Activated naive CD4-positive, alpha-beta T cell treated with anti-CD3 and anti-CD28 coated beads for 36 hours (primary cell): Measurements from ENCODE around the gene PRPF40B. TPM values are rescaled to one million over a fixed set of nuclear protein-coding genes. Genes with fewer than 3 reads are reported as not detected.
"Not testable (repeated sequence)": the region's sequence is repeated elsewhere in the genome, so short reads cannot be mapped to it uniquely, and the experiment has no call there.

Source experiments
- CTCF ChIA-PET: fragments of 350-600 bp; sonication (Branson Sonifier 250); formaldehyde crosslinking; loops from one replicate; lab custom pipeline; 2021; ENCODE audit warnings: antibody characterized with exemption; lab: Charles Lee
- DNase-seq: peaks from one replicate; pipeline ENCODE4 v3.0.0-alpha.2; 2020
- H3K27ac Mint-ChIP-seq: one replicate; pipeline ENCODE4 v1.8.0; 2021; ENCODE audit warnings: mild to moderate bottlenecking, mixed read lengths
- H3K27me3 Mint-ChIP-seq: one replicate; pipeline ENCODE4 v1.8.0; 2021; ENCODE audit warnings: low read depth, mixed read lengths
- H3K36me3 Mint-ChIP-seq: one replicate; pipeline ENCODE4 v1.8.0; 2021; ENCODE audit warnings: low read depth, mixed read lengths
- H3K4me1 Mint-ChIP-seq: one replicate; pipeline ENCODE4 v1.8.0; 2021; ENCODE audit warnings: low read depth, mixed read lengths
- H3K4me3 Mint-ChIP-seq: one replicate; pipeline ENCODE4 v1.8.0; 2021; ENCODE audit warnings: mild to moderate bottlenecking, moderate library complexity, mixed read lengths
- H3K9me3 Mint-ChIP-seq: one replicate; pipeline ENCODE4 v1.8.0; 2021; ENCODE audit warnings: mixed read lengths
- intact Hi-C: fragments of 100-400 bp; cut with micrococcal nuclease; formaldehyde crosslinking; loops from one replicate; pipeline ENCODE4 v1.15.1; 2023
- total RNA-seq, 2 experiments: library from RNA; stranded (reverse); gene quantifications; one replicate each; pipeline ENCODE4 v1.2.3, GENCODE V29; 2021

The PRPF40B gene
- total RNA-seq, 2 experiments from 2014 or later, result 7.2 to 7.7 TPM

DNA sequence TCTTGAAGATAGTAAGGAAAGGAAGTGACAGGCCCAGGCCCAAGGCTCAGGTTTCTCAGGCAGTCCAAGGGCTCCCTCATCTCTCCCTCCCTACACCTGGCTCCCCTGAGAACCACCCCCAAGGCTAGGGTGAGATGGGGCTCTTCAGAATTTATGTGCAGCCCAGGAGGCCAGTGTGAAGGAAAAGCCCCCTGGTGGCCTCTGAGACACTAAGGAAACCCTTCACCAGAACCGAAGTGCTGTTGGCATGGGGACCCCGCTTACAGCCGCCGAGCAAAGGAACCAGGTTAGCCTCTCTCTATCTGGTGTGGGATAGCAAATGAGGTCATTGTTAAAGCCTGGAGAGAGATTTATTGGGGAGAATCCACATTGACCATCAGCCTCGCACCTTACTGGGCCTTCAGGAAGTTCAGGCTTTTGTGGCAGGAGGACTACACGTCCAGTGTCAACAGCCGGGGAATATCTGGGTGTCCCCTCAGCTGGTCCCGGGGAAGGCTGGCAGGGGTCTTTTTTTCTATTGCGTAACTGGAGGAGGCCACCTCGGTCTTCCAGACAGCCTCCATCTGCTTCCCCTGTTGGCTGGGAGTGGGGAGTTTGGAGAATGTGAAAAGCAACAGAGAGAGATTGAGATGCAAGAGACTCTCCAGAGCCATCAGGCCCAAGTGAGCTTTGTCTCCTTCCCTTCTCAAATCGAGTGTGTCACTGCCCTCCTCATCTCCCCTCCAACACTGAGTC, 36.0 kb upstream of the PRPF40B start:
- DNase-seq, result no peak
- Mint-ChIP-seq H3K36me3 (peaks cover 22% of the 10 kb centered on the region), H3K4me1 (no peaks in the 10 kb centered on the region), H3K27me3 (no peaks in the 10 kb centered on the region), H3K4me3 (no peak overlapping the region), H3K9me3 (peaks cover 2% of the 10 kb centered on the region), H3K27ac (no peak overlapping the region)
- intact Hi-C loops, result no loop called here
- CTCF ChIA-PET, result no interaction called here

DNA sequence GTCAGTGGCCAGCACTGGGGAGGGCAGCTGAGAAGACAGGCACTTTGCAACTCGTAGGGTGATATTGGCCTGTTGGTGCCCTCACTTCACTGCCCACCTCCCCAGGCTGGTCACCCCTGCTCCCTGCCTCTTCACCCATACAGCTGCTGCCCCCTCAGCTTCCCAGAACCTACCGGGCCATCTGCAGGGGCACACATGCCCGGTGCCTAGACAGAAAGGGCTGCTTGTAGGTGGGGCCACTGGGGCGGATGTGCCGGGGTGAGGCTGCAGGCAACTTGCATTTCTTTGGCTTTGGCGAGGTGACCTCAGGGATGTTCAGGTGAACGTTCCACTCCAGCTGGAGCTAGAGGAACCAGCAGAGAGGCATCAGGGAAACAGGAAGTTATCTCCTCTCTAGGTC, 35.1 kb upstream of the PRPF40B start:
- Mint-ChIP-seq H3K27me3 (no peaks in the 10 kb centered on the region), H3K9me3 (peaks cover 2% of the 10 kb centered on the region), H3K27ac (no peak overlapping the region), H3K4me1 (no peaks in the 10 kb centered on the region), H3K36me3 (peaks cover 18% of the 10 kb centered on the region), H3K4me3 (no peak overlapping the region)
- CTCF ChIA-PET, result interaction anchor here (1.3 kb wide), 1 partner anchor 17 kb away, joined by 5 read pairs; no protein-coding TSS in a partner anchor
- no peak for DNase-seq
- intact Hi-C loops, result no loop called here

DNA sequence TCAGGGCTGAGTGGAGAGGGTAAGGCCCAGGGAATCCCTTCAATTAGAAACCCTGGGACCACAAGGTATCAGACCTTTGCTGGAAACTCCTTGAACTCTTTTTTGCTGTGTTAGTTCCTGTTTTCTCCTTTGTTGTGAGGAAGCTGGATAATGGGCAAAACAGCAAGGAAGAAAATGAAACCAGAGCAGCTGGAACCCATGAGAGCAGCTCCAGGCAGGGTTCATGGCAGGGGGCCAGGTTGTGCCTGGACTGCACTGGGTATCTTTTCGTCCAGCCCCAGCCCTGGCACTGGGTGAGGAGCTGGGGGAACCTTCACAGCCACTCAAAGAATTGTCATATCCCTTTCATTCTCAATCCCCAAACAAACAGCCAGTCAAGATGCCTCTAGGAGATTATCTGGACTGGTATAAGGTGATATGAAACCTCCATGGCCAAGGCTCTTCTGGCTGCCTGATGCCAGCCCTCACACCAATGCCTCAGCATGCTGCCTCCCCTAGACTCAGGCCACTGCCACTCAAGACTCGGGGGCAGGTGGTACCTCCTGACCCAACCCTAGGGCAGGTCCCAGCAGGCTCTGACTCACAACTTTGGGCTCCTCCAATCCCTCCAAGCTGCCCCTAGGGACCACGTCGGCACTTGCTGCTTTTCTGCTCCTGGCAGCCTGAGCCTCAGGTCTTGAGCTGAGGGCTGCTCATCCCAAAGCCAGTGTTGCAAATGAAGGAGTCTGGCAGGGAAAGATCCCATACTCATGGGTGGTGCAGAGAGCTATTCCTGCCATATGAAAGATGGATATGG, 34.4 kb upstream of the PRPF40B start:
- H3K27ac Mint-ChIP-seq, result no peak overlapping the region
- H3K36me3 Mint-ChIP-seq, result peaks cover 18% of the 10 kb centered on the region
- no peaks in the 10 kb centered on the region for H3K4me1 Mint-ChIP-seq
- intact Hi-C loops, result no loop called here
- H3K4me3 Mint-ChIP-seq, result no peak overlapping the region
- H3K27me3 Mint-ChIP-seq, result no peaks in the 10 kb centered on the region
- DNase-seq, result no peak
- CTCF ChIA-PET, result interaction anchor here (1.3 kb wide), 1 partner anchor 18 kb away, joined by 5 read pairs; no protein-coding TSS in a partner anchor
- H3K9me3 Mint-ChIP-seq, result peaks cover 2% of the 10 kb centered on the region

DNA sequence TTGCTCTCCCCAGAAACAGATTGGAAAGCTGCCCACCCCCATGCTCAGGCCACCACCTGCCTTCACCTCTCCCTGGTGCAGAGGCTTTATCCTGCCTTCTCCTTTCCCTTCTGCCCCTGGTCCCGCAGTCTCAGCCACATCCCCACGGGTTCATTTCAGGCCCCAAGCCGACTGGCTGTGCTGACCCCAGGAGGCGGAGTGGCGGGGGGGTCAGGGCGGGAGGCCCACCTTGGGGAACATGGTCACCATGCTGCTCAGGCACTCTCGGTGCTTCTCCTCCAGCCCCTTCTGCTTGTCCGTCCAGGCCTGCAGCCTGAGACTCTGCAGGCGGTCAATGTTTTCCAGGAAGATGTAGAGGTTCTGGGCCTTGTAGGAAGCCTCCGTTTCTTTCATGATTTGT, 24.8 kb upstream of the PRPF40B start:
- H3K9me3 Mint-ChIP-seq, result no peaks in the 10 kb centered on the region
- no peaks in the 10 kb centered on the region for H3K36me3 Mint-ChIP-seq
- no peak overlapping the region for H3K27ac Mint-ChIP-seq
- no peak for DNase-seq
- intact Hi-C loops, result no loop called here
- H3K27me3 Mint-ChIP-seq, result no peaks in the 10 kb centered on the region
- H3K4me3 Mint-ChIP-seq, result no peak overlapping the region
- H3K4me1 Mint-ChIP-seq, result no peaks in the 10 kb centered on the region
- CTCF ChIA-PET, result no interaction called here

DNA sequence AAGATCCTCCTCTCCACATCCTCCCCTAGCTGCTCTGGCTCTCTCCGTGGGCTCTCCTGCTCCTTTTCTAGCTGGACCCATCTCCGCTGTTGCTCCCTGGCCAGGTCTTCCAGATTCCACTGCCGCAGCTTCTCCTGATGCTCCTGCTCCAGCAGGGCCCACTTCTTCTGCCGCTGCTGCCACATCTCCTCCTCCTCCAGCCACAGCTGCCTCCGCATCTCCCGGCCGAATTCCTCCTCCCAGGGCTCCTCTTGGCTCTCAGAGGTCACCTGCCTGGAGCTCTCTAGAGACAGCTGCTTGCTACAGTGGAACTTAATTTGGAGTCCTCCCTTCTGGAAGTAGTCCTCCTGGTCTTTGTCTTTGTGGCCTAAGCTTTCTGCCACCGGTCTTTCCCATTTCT, 23.4 kb upstream of the PRPF40B start:
- no peak overlapping the region for H3K4me3 Mint-ChIP-seq
- H3K27ac Mint-ChIP-seq, result no peak overlapping the region
- DNase-seq, result no peak
- H3K9me3 Mint-ChIP-seq, result no peaks in the 10 kb centered on the region
- CTCF ChIA-PET, result interaction anchor here (0.6 kb wide), 1 partner anchor 103 kb away, joined by 4 read pairs; no protein-coding TSS in a partner anchor
- intact Hi-C loops, result no loop called here
- no peaks in the 10 kb centered on the region for H3K36me3 Mint-ChIP-seq
- H3K27me3 Mint-ChIP-seq, result no peaks in the 10 kb centered on the region
- H3K4me1 Mint-ChIP-seq, result no peaks in the 10 kb centered on the region

DNA sequence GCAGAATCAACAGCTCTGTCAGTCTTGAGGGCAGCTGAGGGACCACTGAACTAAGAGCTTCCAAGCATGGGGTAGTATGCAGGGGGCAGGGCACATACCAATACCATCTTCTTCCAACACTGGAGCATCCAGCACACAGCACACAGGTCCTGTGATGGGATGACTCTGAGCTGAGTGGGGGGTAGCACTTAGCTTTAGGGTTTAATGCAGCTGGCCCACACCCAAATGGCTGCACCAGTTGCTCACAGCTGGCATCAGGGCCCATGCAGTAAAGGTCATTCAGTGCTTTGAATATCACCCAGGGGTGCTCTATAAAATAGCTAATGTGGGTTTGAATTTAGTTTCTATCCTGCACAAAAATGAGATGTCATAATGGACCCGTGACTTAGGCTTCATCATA, 19.6 kb upstream of the PRPF40B start:
- Mint-ChIP-seq H3K4me1 (no peaks in the 10 kb centered on the region), H3K4me3 (no peak overlapping the region), H3K27ac (no peak overlapping the region), H3K27me3 (peaks cover 2% of the 10 kb centered on the region), H3K9me3 (no peaks in the 10 kb centered on the region), H3K36me3 (no peaks in the 10 kb centered on the region)
- CTCF ChIA-PET, result interaction anchor here (1.6 kb wide), 1 partner anchor 23 kb away, joined by 5 read pairs; no protein-coding TSS in a partner anchor
- intact Hi-C loops, result no loop called here
- DNase-seq, result no peak

DNA sequence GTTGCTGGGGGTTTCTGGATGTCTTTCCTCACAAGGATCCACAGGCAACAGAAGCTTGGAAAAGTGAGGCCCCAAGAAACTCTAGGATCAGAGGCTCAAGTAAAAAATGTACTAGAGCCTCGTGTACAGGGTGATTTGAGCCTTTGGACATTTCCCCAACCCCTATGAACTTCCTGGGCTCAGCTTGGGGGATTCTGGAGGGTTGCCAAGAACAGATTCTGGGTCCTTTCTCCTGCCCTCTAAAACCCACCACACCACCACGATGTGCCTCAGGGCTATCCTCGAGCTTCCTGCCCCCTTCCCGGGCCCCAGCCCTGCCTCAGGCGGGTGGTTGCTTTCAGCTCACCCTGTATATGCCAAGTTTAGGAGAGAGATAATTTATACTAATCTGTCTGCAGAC, 18.5 kb upstream of the PRPF40B start:
- no peak overlapping the region for H3K4me3 Mint-ChIP-seq
- H3K27me3 Mint-ChIP-seq, result peaks cover 2% of the 10 kb centered on the region
- no peak overlapping the region for H3K27ac Mint-ChIP-seq
- H3K9me3 Mint-ChIP-seq, result no peaks in the 10 kb centered on the region
- no peak for DNase-seq
- no peaks in the 10 kb centered on the region for H3K4me1 Mint-ChIP-seq
- CTCF ChIA-PET, result no interaction called here
- no peaks in the 10 kb centered on the region for H3K36me3 Mint-ChIP-seq
- intact Hi-C loops, result no loop called here

DNA sequence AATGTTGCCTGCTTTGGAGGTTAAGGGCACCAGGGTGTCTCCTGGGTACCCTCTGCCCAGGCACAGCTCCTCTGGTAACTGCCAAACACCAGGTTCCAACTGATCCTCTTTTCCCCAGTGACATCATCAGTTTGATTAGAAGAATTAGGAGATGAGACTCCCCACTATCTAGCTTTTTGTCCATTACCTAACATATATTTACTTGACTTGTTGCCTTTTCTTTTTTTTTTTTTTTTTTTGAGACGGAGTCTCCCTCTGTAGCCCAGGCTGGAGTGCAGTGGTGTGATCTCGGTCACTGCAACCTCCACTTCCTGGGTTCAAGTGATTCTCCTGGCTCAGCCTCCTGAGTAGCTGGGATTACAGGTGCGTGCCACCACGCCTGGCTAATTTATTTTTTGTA, 17.8 kb upstream of the PRPF40B start, which contains the start of gene FAM186B:
FAM186B (minus strand) TSS at position 101 of the 400 bp plus-strand sequence. CDS start 162 bp downstream, outside the sequence.
- intact Hi-C loops, H3K4me3 Mint-ChIP-seq, H3K9me3 Mint-ChIP-seq, H3K27ac Mint-ChIP-seq, CTCF ChIA-PET, H3K27me3 Mint-ChIP-seq, H3K36me3 Mint-ChIP-seq, H3K4me1 Mint-ChIP-seq, DNase-seq: not testable (repeated sequence)

DNA sequence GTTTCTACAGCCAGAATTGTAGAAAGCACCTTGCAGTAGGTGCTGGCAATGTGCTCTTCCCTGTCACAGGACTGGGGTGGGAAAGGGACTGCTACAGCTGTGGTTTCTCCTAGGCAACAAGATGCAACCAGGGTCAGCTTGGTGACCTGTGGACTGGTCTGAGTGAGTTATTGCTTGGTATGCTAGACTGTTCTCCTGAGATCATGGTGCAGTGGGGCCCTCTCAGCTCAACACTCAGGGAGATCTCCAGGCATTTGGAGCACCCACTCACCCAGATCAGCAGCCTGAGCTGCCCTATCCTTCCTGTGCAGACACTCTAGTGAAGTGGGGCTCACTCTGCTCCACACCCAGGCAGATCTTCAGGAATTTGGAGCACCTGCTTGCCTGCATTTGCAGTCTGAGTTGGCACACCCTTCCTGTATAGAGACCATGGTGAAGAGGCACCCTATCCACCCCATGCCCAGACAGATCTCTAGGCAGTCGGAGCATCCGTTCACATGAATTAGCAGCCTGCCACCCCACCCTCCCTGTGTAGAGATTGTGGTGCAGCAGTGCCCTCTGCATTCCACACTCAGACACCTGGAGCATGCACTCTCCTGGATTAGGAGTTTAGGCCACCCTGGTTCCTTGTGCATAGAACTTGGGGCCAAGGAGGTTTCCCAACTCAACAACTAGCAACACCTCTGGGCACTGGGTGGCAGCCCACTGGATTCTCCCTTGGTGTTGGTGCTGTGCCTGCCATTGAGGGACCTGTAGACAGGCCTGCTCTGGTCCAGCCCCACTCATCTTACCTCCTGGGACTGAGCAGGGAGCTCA, 14.1 kb upstream of the PRPF40B start:
- Mint-ChIP-seq H3K27ac (no peak overlapping the region), H3K4me3 (no peak overlapping the region), H3K27me3 (peaks cover 4% of the 10 kb centered on the region), H3K4me1 (no peaks in the 10 kb centered on the region), H3K36me3 (peaks cover 2% of the 10 kb centered on the region), H3K9me3 (no peaks in the 10 kb centered on the region)
- CTCF ChIA-PET, result interaction anchor here (0.6 to 1.1 kb wide), 3 partner anchors 10 to 51 kb away, joined by 3 read pairs; no protein-coding TSS in a partner anchor
- intact Hi-C loops, result no loop called here
- no peak for DNase-seq

DNA sequence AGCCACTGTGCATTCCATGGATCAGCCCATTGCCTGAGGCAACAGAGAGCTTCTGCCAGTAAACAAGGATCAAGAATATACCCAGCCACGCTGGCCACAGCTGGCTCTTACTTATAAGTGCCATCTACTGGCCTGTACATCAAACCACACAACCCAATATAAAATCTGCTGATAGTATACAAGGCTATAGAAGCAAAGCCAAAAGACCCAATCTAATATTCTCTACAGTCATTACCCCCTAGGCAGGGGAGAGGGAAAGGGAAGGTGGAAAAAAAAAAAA, 13.5 kb upstream of the PRPF40B start:
- Mint-ChIP-seq H3K4me3 (no peak overlapping the region), H3K9me3 (no peaks in the 10 kb centered on the region), H3K4me1 (no peaks in the 10 kb centered on the region), H3K36me3 (peaks cover 2% of the 10 kb centered on the region), H3K27me3 (peaks cover 4% of the 10 kb centered on the region), H3K27ac (no peak overlapping the region)
- CTCF ChIA-PET, result interaction anchor here (0.6 to 1.1 kb wide), 3 partner anchors 10 to 51 kb away, joined by 3 read pairs; no protein-coding TSS in a partner anchor
- intact Hi-C loops, result no loop called here
- DNase-seq, result no peak

DNA sequence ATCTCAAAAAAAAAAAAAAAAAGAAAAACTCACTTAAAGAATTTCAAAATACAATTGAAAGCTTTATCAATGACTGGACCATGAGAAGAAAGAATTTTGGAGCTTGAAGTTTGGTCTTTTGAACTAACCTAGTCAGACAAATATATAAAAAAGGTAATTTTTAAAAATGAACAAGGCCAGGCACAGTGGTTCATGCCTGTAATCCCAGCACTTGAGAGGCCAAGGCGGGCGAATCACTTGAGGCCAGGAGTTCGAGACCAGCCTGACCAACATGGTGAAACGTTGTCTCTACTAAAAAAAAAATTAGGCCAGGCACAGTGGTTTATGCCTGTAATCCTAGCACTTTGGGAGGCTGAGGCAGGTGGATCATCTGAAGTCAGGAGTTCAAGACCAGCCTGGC, 12.6 kb upstream of the PRPF40B start:
- H3K9me3 Mint-ChIP-seq, H3K4me1 Mint-ChIP-seq, DNase-seq, intact Hi-C loops, H3K4me3 Mint-ChIP-seq, H3K27ac Mint-ChIP-seq, H3K27me3 Mint-ChIP-seq, H3K36me3 Mint-ChIP-seq: not testable (repeated sequence)
- CTCF ChIA-PET, result interaction anchor here (0.7 kb wide), 1 partner anchor 36 kb away, joined by 10 read pairs; no protein-coding TSS in a partner anchor

DNA sequence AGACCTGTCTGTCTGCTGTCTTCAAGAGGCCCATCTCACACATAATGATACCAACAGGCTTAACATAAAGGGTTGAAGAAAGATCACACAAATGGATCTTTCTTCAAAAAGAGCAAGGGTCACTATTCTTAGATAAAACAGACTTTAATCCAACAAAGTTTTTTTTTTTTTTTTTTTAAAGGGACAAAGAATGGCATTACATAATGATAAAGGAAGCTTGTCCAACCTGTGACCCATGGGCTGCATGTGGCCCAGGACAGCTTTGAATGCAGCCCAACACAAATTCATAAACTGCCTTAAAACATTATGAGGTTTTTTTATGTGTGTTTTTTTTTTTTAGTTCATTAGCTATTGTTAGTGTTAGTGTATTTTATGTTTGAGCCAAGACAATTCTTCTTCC, 11.2 kb upstream of the PRPF40B start:
- no peaks in the 10 kb centered on the region for H3K9me3 Mint-ChIP-seq
- peaks cover 7% of the 10 kb centered on the region for H3K27me3 Mint-ChIP-seq
- intact Hi-C loops, result no loop called here
- peaks cover 2% of the 10 kb centered on the region for H3K36me3 Mint-ChIP-seq
- H3K4me3 Mint-ChIP-seq, result no peak overlapping the region
- no peaks in the 10 kb centered on the region for H3K4me1 Mint-ChIP-seq
- no peak overlapping the region for H3K27ac Mint-ChIP-seq
- CTCF ChIA-PET, result interaction anchor here (0.6 to 1.0 kb wide), 3 partner anchors 253 to 323 kb away, joined by 3 to 4 read pairs (median 3); no protein-coding TSS in a partner anchor
- no peak for DNase-seq
